Melanocyte of skin (primary cell): ENCODE data around the gene ACVR2B. TPM values are rescaled to one million over a fixed set of nuclear protein-coding genes. Genes with fewer than 3 reads are reported as not detected.

Experiments
- small RNA-seq, 2 donors: library from RNA; depleted of rRNA; stranded (forward); fragments of <200 nt; gene quantifications; one replicate each; pipeline ENCODE3, GENCODE V24; 2012
- total RNA-seq, 2 donors: library from RNA; depleted of rRNA; stranded (reverse); fragments of >200 nt; gene quantifications; 2 replicates each; pipeline ENCODE4 v1.2.3, GENCODE V29; 2012

ACVR2B gene
- total RNA-seq: 1 to 10 TPM; 4.5 to 5.0 TPM

DNA sequence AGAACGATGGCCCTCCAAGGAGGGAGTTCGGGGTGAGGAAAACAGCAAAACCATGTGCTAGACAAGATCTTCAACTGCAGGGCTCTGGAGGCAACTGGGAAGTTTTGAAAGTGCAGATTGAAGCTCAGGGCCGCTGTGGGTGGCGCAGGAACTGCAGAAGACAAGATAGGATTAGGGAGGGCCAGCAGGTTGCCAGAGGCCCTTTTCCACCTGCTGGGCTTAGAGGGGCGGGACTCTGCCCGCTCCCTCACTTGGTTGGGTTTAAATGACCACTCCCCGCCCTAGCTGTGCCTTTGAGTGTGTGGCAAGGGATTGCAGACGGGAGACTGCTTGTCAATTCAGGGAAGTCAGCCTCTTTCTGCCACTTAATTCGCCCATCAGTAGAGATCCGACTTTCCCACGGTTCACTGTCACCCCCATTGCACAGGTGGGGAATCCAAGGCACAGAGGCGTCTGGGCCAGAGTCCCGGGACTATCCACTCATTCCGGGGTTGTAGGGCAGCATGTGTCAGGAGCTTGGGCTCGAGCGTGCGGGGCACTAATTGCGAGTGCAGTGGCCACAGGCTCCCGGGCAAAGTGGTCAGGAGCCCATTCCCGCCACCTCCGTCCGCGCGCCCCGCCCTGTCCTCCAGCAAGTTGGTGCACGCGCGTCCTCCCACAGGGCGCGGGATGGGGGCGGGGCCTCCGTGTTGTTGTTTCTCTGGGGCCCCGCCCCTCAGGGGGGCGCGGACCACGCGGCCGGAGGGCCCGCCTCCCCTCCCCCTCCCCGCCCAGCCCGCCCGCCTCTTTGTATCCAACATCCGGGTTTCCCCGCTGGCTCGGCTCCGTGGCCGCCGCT, at the start of gene ACVR2B:
TSS of gene ACVR2B (plus strand) at position 816 of the 838 bp plus-strand sequence. CDS start 433 bp downstream, outside the sequence.

DNA sequence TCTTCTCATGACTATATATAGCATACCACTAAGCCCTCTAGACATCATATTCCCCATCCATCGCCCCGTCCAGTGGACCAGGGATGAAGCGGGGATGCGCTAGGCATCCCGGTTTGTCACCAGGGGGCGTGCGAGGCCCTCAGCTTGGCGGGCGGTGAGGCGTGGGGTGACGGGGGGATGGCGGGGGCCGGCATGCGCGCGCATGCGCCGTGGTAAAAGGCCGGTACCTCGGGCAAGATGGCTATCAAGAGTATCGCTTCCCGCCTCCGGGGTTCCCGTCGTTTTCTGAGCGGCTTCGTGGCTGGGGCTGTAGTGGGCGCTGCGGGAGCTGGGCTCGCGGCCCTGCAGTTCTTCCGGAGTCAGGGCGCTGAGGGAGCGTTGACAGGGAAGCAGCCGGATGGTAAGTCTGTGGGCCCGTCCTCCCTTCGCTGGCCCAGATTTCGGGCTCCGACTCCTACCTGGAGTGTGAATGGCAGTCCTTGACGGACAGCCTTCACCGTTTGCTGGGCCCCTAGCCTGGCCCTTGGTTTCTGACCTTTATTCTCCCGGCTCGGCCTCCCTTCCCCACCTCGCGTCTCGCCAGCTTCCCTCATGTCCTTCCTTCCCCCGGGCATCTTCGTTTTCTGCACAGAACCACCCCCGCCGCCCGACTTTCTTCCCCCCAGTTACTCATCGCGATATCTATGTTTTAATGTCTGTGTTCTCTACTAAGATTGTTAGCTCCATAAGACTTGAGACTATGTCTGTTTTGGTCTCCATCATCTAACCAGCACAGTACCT, 42.6 kb downstream of the ACVR2B start, which contains the start of gene EXOG:
TSS of gene EXOG (plus strand) at position 210 of the 780 bp plus-strand sequence. CDS start at position 238, 28 bp downstream.

Small RNA genes lying within 50 kb of the gene (small RNA-seq; reads per million reads assigned to genes)
- 0 reads per million in 2 donors for gene RF00019

Other genes starting within 250 kb of the ACVR2B start
- gene SLC22A13, start 188.1 kb upstream of the ACVR2B start, total RNA-seq: under 1 TPM; under 0.01 to 0.33 TPM
- gene SLC22A14, start 171.6 kb upstream of the ACVR2B start, total RNA-seq: under 1 TPM in 1 of 2 donors, not detected in 1; under 0.01 TPM
- 10 to 100 TPM; 14.8 to 25.3 TPM for gene XYLB, start 107.1 kb upstream of the ACVR2B start, total RNA-seq
- gene EXOG, start 42.5 kb downstream of the ACVR2B start, total RNA-seq: 10 to 100 TPM in 1 of 2 donors, 1 to 10 TPM in 1; 9.6 to 14.7 TPM
- not detected for gene SCN5A, start 195.8 kb downstream of the ACVR2B start, total RNA-seq